ENCODE results near the gene OR2V1. TPM values are rescaled to one million over a fixed set of nuclear protein-coding genes. Genes with fewer than 3 reads are reported as not detected.

The OR2V1 gene
- total RNA-seq, 6 experiments from 2014 or later = not detected

- H3K27me3 ChIP-seq = no peaks in the 10 kb centered on the region
- intact Hi-C loops (cut with DNase I) = no loop called here
- H3K36me3 ChIP-seq = no peaks in the 10 kb centered on the region
- TF ChIP-seq POLR2A (IDR thresholded peaks at IDR 0.05) (no peak), CTCF (IDR thresholded peaks at IDR 0.05) (no peak)
- ATAC-seq = no peak
- H3K4me3 ChIP-seq = no peak overlapping the region
- no peak overlapping the region for H3K27ac ChIP-seq
- 55% methylated on average over 11 of the region's 18 CpGs for WGBS (ENCODE audit: insufficient coverage, low coverage, low lambda C conversion rate, missing lambda C conversion rate)
- DNase-seq = no peak
- no peaks in the 10 kb centered on the region for H3K9me3 ChIP-seq
- H3K4me1 ChIP-seq = no peaks in the 10 kb centered on the region
Observed at GRCh38 chr5:181126841-181127240, 4.1 kb downstream of the OR2V1 start.

GRCh38 chr5:181124526-181124925 lies 6.4 kb downstream of the OR2V1 start:
- WGBS (ENCODE audit: insufficient coverage, low coverage, low lambda C conversion rate, missing lambda C conversion rate) = 54% methylated on average over 3 of the region's 3 CpGs
- ATAC-seq = no peak
- no peak overlapping the region for H3K4me3 ChIP-seq

GRCh38 chr5:181121675-181122561 lies 9.1 kb downstream of the OR2V1 start:
- peak; percentile 67 to 90 (median 87) for ATAC-seq
- DNase-seq = no peak
- no peaks in the 10 kb centered on the region for H3K27me3 ChIP-seq

More at GRCh38 chr5:181124526-181124925, 6.4 kb downstream of the OR2V1 start:
- intact Hi-C loops (cut with DNase I) = no loop called here
- no peaks in the 10 kb centered on the region for H3K36me3 ChIP-seq
- TF ChIP-seq CTCF (IDR thresholded peaks at IDR 0.05) = no peak
- no peak for TF ChIP-seq POLR2A (IDR thresholded peaks at IDR 0.05)
- no peaks in the 10 kb centered on the region for H3K9me3 ChIP-seq
- H3K27ac ChIP-seq = no peak overlapping the region
- no peaks in the 10 kb centered on the region for H3K27me3 ChIP-seq
- no peak for DNase-seq
- no peaks in the 10 kb centered on the region for H3K4me1 ChIP-seq

GRCh38 chr5:181120761-181121160 lies 10.2 kb downstream of the OR2V1 start:
- no peak for TF ChIP-seq POLR2A (IDR thresholded peaks at IDR 0.05)
- no peak for TF ChIP-seq CTCF (IDR thresholded peaks at IDR 0.05)
- ATAC-seq (no peak), DNase-seq (no peak)
- intact Hi-C loops (cut with DNase I) = no loop called here
- Histone ChIP-seq H3K27ac (no peak overlapping the region), H3K4me1 (no peaks in the 10 kb centered on the region), H3K4me3 (no peak overlapping the region), H3K27me3 (peaks cover 0 to 5% of the 10 kb centered on the region in 2 donors), H3K36me3 (no peaks in the 10 kb centered on the region), H3K9me3 (no peaks in the 10 kb centered on the region)
- WGBS (ENCODE audit: insufficient coverage, low coverage, low lambda C conversion rate, missing lambda C conversion rate) = 54% methylated on average over 5 of the region's 5 CpGs

More at GRCh38 chr5:181121675-181122561, 9.1 kb downstream of the OR2V1 start:
- Histone ChIP-seq H3K4me1 (no peaks in the 10 kb centered on the region), H3K9me3 (no peaks in the 10 kb centered on the region), H3K4me3 (no peak overlapping the region), H3K27ac (no peak overlapping the region), H3K36me3 (no peaks in the 10 kb centered on the region)
- intact Hi-C loops (cut with DNase I) = no loop called here
- peak in 3 of 4 donors; percentile 6 to 10 (median 8) for TF ChIP-seq CTCF (IDR thresholded peaks at IDR 0.05)
- TF ChIP-seq POLR2A (IDR thresholded peaks at IDR 0.05) = no peak
- WGBS (ENCODE audit: insufficient coverage, low coverage, low lambda C conversion rate, missing lambda C conversion rate) = 42% methylated on average over 21 of the region's 28 CpGs
